ENCODE measurements around the gene MSH6.

MSH6 gene

DNA sequence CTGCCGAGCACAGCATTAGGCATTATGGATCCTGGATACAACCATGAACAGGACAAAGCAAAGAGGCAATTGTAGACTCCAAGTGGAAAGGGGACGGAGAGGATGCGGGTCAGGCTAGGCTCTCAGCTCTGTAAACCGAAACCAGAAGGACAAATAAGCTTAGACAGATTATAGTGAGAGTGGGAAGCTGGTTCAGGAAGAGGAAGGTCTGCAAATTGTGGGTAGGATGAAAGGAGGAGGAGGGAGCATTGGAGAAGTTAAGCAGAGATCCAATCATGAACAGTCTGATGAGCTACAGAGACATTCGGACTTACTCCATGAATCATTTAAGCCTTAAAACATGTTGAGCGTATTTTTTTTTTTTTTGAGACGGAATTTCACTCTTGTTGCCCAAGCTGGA lies 3.0 kb downstream of the MSH6 start:
- Histone ChIP-seq H2BK120ac (ENCODE audit: low read depth, low read length) (no peak overlapping the region), H3K36me3 (ENCODE audit: control insufficient read depth, insufficient read depth, low read length) (no peaks in the 10 kb centered on the region), H3K4me3 (ENCODE audit: low read length) (no peak overlapping the region), H3K27me3 (ENCODE audit: insufficient read depth, low read length, poor library complexity) (no peaks in the 10 kb centered on the region), H2AK5ac (ENCODE audit: low read length) (no peak overlapping the region), H3K9ac (ENCODE audit: low read length) (no peak overlapping the region), H4K8ac (ENCODE audit: low read depth, low read length) (no peak overlapping the region), H3K23ac (ENCODE audit: low read length) (no peak overlapping the region), H2BK5ac (ENCODE audit: low read length) (no peak overlapping the region), H3K79me1 (ENCODE audit: low read length) (no peaks in the 10 kb centered on the region), H3K56ac (ENCODE audit: low read length) (no peak overlapping the region), H3K4me2 (ENCODE audit: low read length) (no peak overlapping the region), H2BK15ac (replicated peaks; ENCODE audit: low read depth) (no peak overlapping the region), H3K18ac (ENCODE audit: low read length) (no peak overlapping the region), H3K79me2 (ENCODE audit: control insufficient read depth, insufficient read depth, low read length) (peaks cover 59% of the 10 kb centered on the region), H3K27ac (ENCODE audit: low read depth, low read length) (no peak overlapping the region), H3K4me1 (ENCODE audit: control insufficient read depth, low read depth, low read length) (no peaks in the 10 kb centered on the region), H4K5ac (ENCODE audit: low read length) (no peak overlapping the region), H3K4ac (ENCODE audit: low read depth, low read length) (no peak overlapping the region)
- WGBS (ENCODE audit: extremely low coverage, insufficient coverage, low lambda C conversion rate), result no CpG with 5 or more reads among the region's 7 CpGs
- no peak for DNase-seq

GRCh38 chr2:47796090-47796697 lies 13.2 kb downstream of the MSH6 start:
- DNase-seq, result no peak
- no CpG with 5 or more reads among the region's 2 CpGs for WGBS (ENCODE audit: extremely low coverage, insufficient coverage, low lambda C conversion rate)

DNA sequence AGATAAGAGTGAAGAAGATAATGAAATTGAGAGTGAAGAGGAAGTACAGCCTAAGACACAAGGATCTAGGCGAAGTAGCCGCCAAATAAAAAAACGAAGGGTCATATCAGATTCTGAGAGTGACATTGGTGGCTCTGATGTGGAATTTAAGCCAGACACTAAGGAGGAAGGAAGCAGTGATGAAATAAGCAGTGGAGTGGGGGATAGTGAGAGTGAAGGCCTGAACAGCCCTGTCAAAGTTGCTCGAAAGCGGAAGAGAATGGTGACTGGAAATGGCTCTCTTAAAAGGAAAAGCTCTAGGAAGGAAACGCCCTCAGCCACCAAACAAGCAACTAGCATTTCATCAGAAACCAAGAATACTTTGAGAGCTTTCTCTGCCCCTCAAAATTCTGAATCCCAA lies 15.7 kb downstream of the MSH6 start:
- H3K79me2 ChIP-seq (ENCODE audit: control insufficient read depth, insufficient read depth, low read length), result peaks cover 37% of the 10 kb centered on the region
- H3K56ac ChIP-seq (ENCODE audit: low read length), result no peak overlapping the region
- H4K8ac ChIP-seq (ENCODE audit: low read depth, low read length), result no peak overlapping the region
- no peak overlapping the region for H2BK15ac ChIP-seq (replicated peaks; ENCODE audit: low read depth)
- H3K27ac ChIP-seq (ENCODE audit: low read depth, low read length), result no peak overlapping the region
- H4K5ac ChIP-seq (ENCODE audit: low read length), result no peak overlapping the region
- H2BK5ac ChIP-seq (ENCODE audit: low read length), result no peak overlapping the region
- no peak overlapping the region for H3K4ac ChIP-seq (ENCODE audit: low read depth, low read length)
- no CpG with 5 or more reads among the region's 6 CpGs for WGBS (ENCODE audit: extremely low coverage, insufficient coverage, low lambda C conversion rate)
- no peak overlapping the region for H2AK5ac ChIP-seq (ENCODE audit: low read length)
- H3K4me2 ChIP-seq (ENCODE audit: low read length), result no peak overlapping the region
- DNase-seq, result no peak
- H3K23ac ChIP-seq (ENCODE audit: low read length), result no peak overlapping the region
- no peaks in the 10 kb centered on the region for H3K27me3 ChIP-seq (ENCODE audit: insufficient read depth, low read length, poor library complexity)
- no peak overlapping the region for H3K9ac ChIP-seq (ENCODE audit: low read length)
- H3K4me1 ChIP-seq (ENCODE audit: control insufficient read depth, low read depth, low read length), result no peaks in the 10 kb centered on the region
- no peak overlapping the region for H2BK120ac ChIP-seq (ENCODE audit: low read depth, low read length)
- no peak overlapping the region for H3K18ac ChIP-seq (ENCODE audit: low read length)
- H3K4me3 ChIP-seq (ENCODE audit: low read length), result no peak overlapping the region
- peaks cover 20% of the 10 kb centered on the region for H3K79me1 ChIP-seq (ENCODE audit: low read length)
- H3K36me3 ChIP-seq (ENCODE audit: control insufficient read depth, insufficient read depth, low read length), result peaks cover 24% of the 10 kb centered on the region

More at GRCh38 chr2:47796090-47796697, 13.2 kb downstream of the MSH6 start:
- H2BK15ac ChIP-seq (replicated peaks; ENCODE audit: low read depth), result no peak overlapping the region
- H2AK5ac ChIP-seq (ENCODE audit: low read length), result no peak overlapping the region
- no peak overlapping the region for H3K23ac ChIP-seq (ENCODE audit: low read length)
- H3K27ac ChIP-seq (ENCODE audit: low read depth, low read length), result no peak overlapping the region
- H3K4me2 ChIP-seq (ENCODE audit: low read length), result no peak overlapping the region
- H3K18ac ChIP-seq (ENCODE audit: low read length), result no peak overlapping the region
- H3K79me2 ChIP-seq (ENCODE audit: control insufficient read depth, insufficient read depth, low read length), result peaks cover 48% of the 10 kb centered on the region
- no peak overlapping the region for H4K5ac ChIP-seq (ENCODE audit: low read length)
- H3K79me1 ChIP-seq (ENCODE audit: low read length), result peaks cover 20% of the 10 kb centered on the region
- H4K8ac ChIP-seq (ENCODE audit: low read depth, low read length), result no peak overlapping the region
- no peak overlapping the region for H3K9ac ChIP-seq (ENCODE audit: low read length)
- H3K4me3 ChIP-seq (ENCODE audit: low read length), result no peak overlapping the region
- H3K56ac ChIP-seq (ENCODE audit: low read length), result no peak overlapping the region
- H3K27me3 ChIP-seq (ENCODE audit: insufficient read depth, low read length, poor library complexity), result no peaks in the 10 kb centered on the region
- no peaks in the 10 kb centered on the region for H3K4me1 ChIP-seq (ENCODE audit: control insufficient read depth, low read depth, low read length)
- no peak overlapping the region for H2BK120ac ChIP-seq (ENCODE audit: low read depth, low read length)
- no peak overlapping the region for H2BK5ac ChIP-seq (ENCODE audit: low read length)
- H3K4ac ChIP-seq (ENCODE audit: low read depth, low read length), result no peak overlapping the region
- H3K36me3 ChIP-seq (ENCODE audit: control insufficient read depth, insufficient read depth, low read length), result peaks cover 20% of the 10 kb centered on the region

- Histone ChIP-seq H3K79me1 (ENCODE audit: low read length) (peaks cover 20% of the 10 kb centered on the region), H3K18ac (ENCODE audit: low read length) (no peak overlapping the region), H3K56ac (ENCODE audit: low read length) (no peak overlapping the region), H3K79me2 (ENCODE audit: control insufficient read depth, insufficient read depth, low read length) (peaks cover 34% of the 10 kb centered on the region), H2BK15ac (replicated peaks; ENCODE audit: low read depth) (no peak overlapping the region), H3K27ac (ENCODE audit: low read depth, low read length) (no peak overlapping the region), H3K4ac (ENCODE audit: low read depth, low read length) (no peak overlapping the region), H3K4me1 (ENCODE audit: control insufficient read depth, low read depth, low read length) (no peaks in the 10 kb centered on the region), H3K9ac (ENCODE audit: low read length) (no peak overlapping the region), H3K23ac (ENCODE audit: low read length) (no peak overlapping the region), H3K4me2 (ENCODE audit: low read length) (no peak overlapping the region), H3K36me3 (ENCODE audit: control insufficient read depth, insufficient read depth, low read length) (peaks cover 24% of the 10 kb centered on the region), H2BK5ac (ENCODE audit: low read length) (no peak overlapping the region), H4K5ac (ENCODE audit: low read length) (no peak overlapping the region), H3K4me3 (ENCODE audit: low read length) (no peak overlapping the region), H4K8ac (ENCODE audit: low read depth, low read length) (no peak overlapping the region), H2AK5ac (ENCODE audit: low read length) (no peak overlapping the region), H3K27me3 (ENCODE audit: insufficient read depth, low read length, poor library complexity) (no peaks in the 10 kb centered on the region), H2BK120ac (ENCODE audit: low read depth, low read length) (no peak overlapping the region)
- DNase-seq, result no peak
- no CpG with 5 or more reads among the region's 6 CpGs for WGBS (ENCODE audit: extremely low coverage, insufficient coverage, low lambda C conversion rate)
Measured at GRCh38 chr2:47799031-47799609, 16.2 kb downstream of the MSH6 start.

- H3K4ac ChIP-seq (ENCODE audit: low read depth, low read length), result no peak overlapping the region
- H3K4me2 ChIP-seq (ENCODE audit: low read length), result no peak overlapping the region
- peaks cover 22% of the 10 kb centered on the region for H3K36me3 ChIP-seq (ENCODE audit: control insufficient read depth, insufficient read depth, low read length)
- no peak overlapping the region for H4K5ac ChIP-seq (ENCODE audit: low read length)
- no peak overlapping the region for H2BK120ac ChIP-seq (ENCODE audit: low read depth, low read length)
- DNase-seq, result no peak
- H3K27me3 ChIP-seq (ENCODE audit: insufficient read depth, low read length, poor library complexity), result no peaks in the 10 kb centered on the region
- no peak overlapping the region for H2BK15ac ChIP-seq (replicated peaks; ENCODE audit: low read depth)
- H3K79me1 ChIP-seq (ENCODE audit: low read length), result peaks cover 18% of the 10 kb centered on the region
- no peak overlapping the region for H3K4me3 ChIP-seq (ENCODE audit: low read length)
- no peak overlapping the region for H3K23ac ChIP-seq (ENCODE audit: low read length)
- H3K9ac ChIP-seq (ENCODE audit: low read length), result no peak overlapping the region
- H3K4me1 ChIP-seq (ENCODE audit: control insufficient read depth, low read depth, low read length), result no peaks in the 10 kb centered on the region
- H4K8ac ChIP-seq (ENCODE audit: low read depth, low read length), result no peak overlapping the region
- H3K18ac ChIP-seq (ENCODE audit: low read length), result no peak overlapping the region
- no peak overlapping the region for H2AK5ac ChIP-seq (ENCODE audit: low read length)
- H3K27ac ChIP-seq (ENCODE audit: low read depth, low read length), result no peak overlapping the region
- no CpG with 5 or more reads among the region's 3 CpGs for WGBS (ENCODE audit: extremely low coverage, insufficient coverage, low lambda C conversion rate)
- H3K79me2 ChIP-seq (ENCODE audit: control insufficient read depth, insufficient read depth, low read length), result peaks cover 23% of the 10 kb centered on the region
- no peak overlapping the region for H3K56ac ChIP-seq (ENCODE audit: low read length)
- H2BK5ac ChIP-seq (ENCODE audit: low read length), result no peak overlapping the region
Measured at GRCh38 chr2:47801118-47801517, 18.2 kb downstream of the MSH6 start.

DNA sequence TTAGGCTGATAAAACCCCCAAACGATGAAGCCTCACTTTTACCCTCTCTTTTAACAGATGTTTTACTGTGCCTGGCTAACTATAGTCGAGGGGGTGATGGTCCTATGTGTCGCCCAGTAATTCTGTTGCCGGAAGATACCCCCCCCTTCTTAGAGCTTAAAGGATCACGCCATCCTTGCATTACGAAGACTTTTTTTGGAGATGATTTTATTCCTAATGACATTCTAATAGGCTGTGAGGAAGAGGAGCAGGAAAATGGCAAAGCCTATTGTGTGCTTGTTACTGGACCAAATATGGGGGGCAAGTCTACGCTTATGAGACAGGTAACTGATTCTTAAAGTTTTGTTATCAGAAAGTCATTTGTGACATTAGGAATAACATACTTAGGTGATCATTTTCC lies 20.4 kb downstream of the MSH6 start:
- Histone ChIP-seq H3K4me3 (ENCODE audit: low read length) (no peak overlapping the region), H3K4me1 (ENCODE audit: control insufficient read depth, low read depth, low read length) (no peaks in the 10 kb centered on the region), H3K23ac (ENCODE audit: low read length) (no peak overlapping the region), H4K5ac (ENCODE audit: low read length) (no peak overlapping the region), H3K79me1 (ENCODE audit: low read length) (peaks cover 9% of the 10 kb centered on the region), H3K79me2 (ENCODE audit: control insufficient read depth, insufficient read depth, low read length) (peaks cover 14% of the 10 kb centered on the region), H3K56ac (ENCODE audit: low read length) (no peak overlapping the region), H3K4ac (ENCODE audit: low read depth, low read length) (no peak overlapping the region), H3K36me3 (ENCODE audit: control insufficient read depth, insufficient read depth, low read length) (peaks cover 16% of the 10 kb centered on the region), H3K27ac (ENCODE audit: low read depth, low read length) (no peak overlapping the region), H2BK120ac (ENCODE audit: low read depth, low read length) (no peak overlapping the region), H3K27me3 (ENCODE audit: insufficient read depth, low read length, poor library complexity) (no peaks in the 10 kb centered on the region), H3K4me2 (ENCODE audit: low read length) (no peak overlapping the region), H4K8ac (ENCODE audit: low read depth, low read length) (no peak overlapping the region), H3K9ac (ENCODE audit: low read length) (no peak overlapping the region), H3K18ac (ENCODE audit: low read length) (no peak overlapping the region), H2BK15ac (replicated peaks; ENCODE audit: low read depth) (no peak overlapping the region), H2BK5ac (ENCODE audit: low read length) (no peak overlapping the region), H2AK5ac (ENCODE audit: low read length) (no peak overlapping the region)
- no peak for DNase-seq
- WGBS (ENCODE audit: extremely low coverage, insufficient coverage, low lambda C conversion rate), result no CpG with 5 or more reads among the region's 7 CpGs
